CD4-positive, alpha-beta T cell treated with Interleukin-1 beta for 1 hour (primary cell): ENCODE measurements around the gene UQCC3.
"Not testable (repeated sequence)": the region's sequence is repeated elsewhere in the genome, so short reads cannot be mapped to it uniquely, and the experiment has no call there.

Experiments used
- DNase-seq, 2 donors: peaks; one replicate each; pipeline ENCODE4 v3.0.0-alpha.2; 2020 to 2022

The UQCC3 gene

DNA sequence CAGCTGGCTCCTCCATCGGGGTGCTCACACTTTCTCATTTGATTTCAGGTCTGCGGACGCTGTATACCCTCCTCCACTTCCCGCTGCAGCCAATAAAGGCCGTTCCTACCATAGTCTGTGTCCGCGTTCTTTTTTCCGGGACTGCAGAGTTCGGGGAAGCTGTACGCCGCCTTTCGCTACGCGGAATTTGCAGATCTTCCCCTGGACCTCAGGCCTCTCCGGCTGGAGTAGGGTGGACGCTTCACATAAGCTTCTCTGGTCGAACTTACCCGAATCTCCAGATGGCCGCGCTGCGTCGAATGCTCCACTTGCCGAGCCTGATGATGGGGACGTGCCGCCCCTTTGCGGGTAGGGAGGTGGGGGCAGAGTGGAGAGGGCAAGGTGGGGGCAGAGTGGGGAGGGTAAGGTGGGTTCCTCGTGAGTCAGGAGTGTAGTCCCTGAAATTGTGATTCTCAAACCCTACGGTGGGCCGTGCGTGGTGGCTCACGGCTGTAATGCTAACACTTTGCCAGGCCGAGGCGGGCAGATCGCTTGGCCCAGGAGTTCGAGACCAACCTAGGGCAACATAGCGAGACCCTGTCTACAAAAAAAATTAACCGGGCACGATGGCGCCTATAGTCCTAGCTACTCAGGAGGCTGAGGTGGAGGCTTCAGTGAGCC lies 5.7 kb upstream of the UQCC3 start:
- DNase-seq, result peak; percentile 65 to 69

GRCh38 chr11:62666259-62666926 lies 5.1 kb upstream of the UQCC3 start:
- no peak for DNase-seq

GRCh38 chr11:62667460-62667859 lies 4.0 kb upstream of the UQCC3 start:
- no peak for DNase-seq

- no peak for DNase-seq
Measured at GRCh38 chr11:62669420-62670161, 1.9 kb upstream of the UQCC3 start.

- DNase-seq, result no peak
Measured at GRCh38 chr11:62671236-62671607, 251 bp upstream of the UQCC3 start.

- DNase-seq, result no peak
Measured at GRCh38 chr11:62673196-62673525, 1.7 kb downstream of the UQCC3 start.

GRCh38 chr11:62675415-62675814 lies 3.9 kb downstream of the UQCC3 start:
- DNase-seq, result not testable (repeated sequence)

DNA sequence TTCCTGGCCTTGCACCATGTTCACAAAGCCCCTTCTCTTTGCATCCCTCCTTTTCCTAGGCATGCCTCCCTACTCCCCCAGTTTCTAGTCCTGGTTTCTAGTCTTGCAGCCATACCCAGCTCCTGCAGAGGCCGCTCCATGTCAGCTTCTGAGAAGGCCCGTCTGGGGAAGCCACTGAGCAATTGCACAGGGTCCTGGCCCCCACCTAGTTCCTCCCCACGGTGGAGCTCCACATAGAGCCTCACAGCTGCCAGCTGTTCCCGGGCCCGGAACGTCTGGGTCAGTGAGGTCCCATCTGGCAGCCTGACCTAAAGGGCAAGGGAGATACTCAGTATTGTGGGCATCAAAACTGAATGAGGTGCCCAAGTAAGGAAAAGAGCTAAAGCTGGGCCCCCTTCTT lies 5.2 kb downstream of the UQCC3 start:
- DNase-seq, result no peak

GRCh38 chr11:62677156-62677555 lies 5.7 kb downstream of the UQCC3 start:
- DNase-seq, result no peak

- DNase-seq, result no peak
Measured at GRCh38 chr11:62677714-62678113, 6.2 kb downstream of the UQCC3 start.

DNA sequence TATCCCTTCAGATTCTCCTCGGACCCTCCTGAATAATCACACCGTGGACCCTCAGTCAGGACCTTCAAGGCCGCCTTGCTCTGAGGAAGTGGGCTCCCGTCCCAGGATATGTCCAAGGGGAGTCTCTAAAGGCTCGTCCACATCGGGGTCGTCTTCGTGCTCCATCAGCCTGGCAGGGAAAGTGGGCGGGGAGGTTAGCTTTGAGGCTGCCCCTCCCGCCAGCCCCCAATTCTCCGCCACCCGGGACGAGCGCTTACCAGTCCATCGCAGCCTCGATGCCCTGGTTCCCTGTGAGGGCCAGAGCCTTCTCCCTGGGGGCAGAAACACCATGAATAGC lies 6.9 kb downstream of the UQCC3 start:
- no peak for DNase-seq

DNA sequence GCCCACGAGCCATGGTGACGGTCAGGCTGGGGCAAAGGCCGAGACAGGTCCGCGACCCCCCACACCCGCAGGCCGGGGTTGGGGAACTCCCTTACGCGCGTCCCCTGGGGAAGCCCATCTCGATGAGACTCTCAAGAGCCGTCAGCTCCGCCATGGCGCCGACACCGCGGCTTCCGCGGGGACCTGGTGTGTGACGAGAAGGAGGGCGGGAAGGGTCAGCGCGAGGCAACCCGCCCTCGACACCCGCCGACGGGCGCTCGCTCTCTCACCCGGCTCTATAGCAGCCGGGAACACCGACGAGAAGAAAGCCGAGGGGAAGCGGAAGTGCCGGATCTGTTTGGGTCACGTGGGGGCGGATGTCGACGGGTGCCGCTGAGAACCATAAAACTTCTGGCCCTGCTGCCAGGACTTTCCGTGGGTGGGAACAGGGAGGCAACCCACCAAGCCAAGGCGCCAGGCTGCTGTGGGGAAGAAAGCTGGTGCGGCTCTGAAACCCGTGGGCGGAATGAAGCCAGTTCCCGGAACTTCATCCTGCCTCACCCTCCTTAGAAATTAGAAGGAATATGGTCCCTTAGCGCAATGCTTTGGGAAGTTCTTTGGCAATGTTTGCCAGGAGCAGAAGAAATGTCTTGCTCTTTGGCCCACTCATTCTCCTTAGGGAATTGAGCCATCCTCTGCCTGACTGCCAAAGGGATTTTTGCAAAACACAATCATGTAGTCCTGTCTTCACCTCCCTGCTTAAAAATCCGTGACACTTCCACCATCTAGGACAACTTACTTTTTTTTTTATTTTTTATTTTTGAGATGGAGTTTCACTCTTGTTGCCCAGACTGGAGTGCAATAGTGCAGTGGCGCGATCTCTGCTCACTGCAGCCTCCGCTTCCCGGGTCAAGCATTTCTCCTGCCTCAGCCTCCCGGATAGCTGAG lies 7.6 kb downstream of the UQCC3 start, which contains the start of gene UBXN1:
Gene UBXN1, minus strand, starts transcription at position 304 of the 927 bp plus-strand sequence. Its CDS starts 150 bp downstream, at position 154.
- DNase-seq, result peak; percentile 85 to 87

DNA sequence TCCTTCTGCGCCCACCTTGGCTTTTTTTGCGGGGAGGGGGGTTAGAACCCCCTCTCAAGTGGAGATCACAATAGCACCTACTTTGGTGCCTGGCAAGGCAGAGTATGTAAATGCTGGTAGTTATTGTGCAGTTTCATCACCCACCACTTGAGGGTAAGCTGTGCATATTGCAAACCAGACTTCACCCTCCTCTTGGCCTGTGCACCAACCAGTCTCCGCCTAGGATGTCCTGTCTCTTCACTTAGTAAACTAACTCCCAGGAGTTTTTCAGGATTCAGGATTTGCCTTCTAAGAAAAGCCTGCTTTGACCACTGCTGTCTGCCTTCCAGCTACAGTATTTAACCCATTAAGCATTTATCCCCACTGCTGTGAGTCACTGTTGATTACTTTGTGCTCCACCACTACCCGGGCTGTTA lies 9.4 kb downstream of the UQCC3 start:
- peak; percentile 21 to 60 for DNase-seq

DNA sequence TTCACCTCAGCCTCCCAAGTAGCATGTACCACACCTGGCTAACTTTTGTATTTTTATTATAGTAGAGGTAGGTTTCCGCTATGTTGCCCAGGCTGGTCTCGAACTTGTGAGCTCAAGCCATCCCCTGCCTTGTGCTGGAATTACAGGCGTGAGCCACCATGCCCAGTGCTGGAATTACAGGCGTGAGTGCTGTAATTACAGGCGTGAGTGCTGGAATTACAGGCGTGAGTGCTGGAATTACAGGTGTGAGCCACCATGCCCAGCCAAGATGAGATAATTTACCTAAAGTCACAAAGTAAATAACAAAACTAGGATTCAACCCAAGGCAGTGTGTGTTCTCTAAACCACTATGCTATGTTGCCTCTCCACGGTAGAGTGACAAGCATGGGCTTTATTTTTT lies 11.0 kb downstream of the UQCC3 start:
- DNase-seq, result no peak

DNA sequence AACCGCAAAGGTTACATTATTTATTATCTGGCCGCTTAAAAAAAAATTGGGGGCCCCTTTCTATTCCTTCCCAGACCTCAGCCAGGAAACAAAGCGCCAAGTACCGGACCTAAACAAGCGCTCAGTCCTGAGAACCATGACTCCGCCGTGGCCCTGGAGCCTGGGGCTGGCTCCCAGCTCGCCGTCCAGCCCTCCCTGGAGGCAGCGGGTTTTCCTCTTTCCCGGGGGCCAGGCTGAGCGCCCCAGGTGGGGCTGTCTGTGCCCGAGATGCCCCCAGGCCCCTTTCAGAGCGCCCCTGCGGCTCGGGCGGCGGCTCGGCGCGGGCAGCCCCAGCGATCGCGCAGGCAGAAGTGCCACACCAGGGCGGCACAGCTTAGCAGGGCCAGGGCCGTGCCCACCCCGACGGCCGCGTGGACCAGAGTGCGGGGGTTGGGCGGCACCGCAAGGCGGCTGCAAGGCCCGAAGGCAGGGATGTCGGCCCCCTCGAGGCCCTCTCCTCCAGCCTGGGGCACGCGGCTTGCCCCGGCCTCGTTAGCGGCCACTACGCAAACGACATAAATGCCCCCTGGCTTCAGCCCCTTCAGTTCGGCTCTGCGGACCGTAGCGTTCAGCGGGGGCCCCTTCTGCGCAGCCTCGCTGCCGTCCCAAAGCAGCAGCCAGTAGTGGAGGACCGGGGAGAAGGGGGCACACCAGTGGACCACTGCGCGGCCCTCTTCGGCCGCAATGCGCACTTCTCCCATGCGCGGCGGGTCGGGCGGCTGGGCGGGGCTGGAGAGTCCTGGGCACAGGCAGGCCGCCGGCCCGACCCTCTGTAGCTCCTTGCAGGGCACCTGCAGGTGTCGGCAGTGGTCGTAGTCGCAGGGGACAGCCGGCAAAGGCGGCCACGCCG lies 16.3 kb downstream of the UQCC3 start:
- no peak for DNase-seq

GRCh38 chr11:62688491-62688890 lies 17.0 kb downstream of the UQCC3 start:
- DNase-seq, result no peak

GRCh38 chr11:62689421-62690183 lies 18.1 kb downstream of the UQCC3 start, which contains the start of gene LRRN4CL:
Gene LRRN4CL, minus strand, starts transcription at chr11:62689530. Its CDS starts 1,022 bp downstream, at chr11:62688508.
- DNase-seq, result no peak

GRCh38 chr11:62693624-62694023 lies 22.2 kb downstream of the UQCC3 start:
- DNase-seq, result not testable (repeated sequence)

- peak; percentile 78 to 83 for DNase-seq
Measured at GRCh38 chr11:62694455-62695167, 23.1 kb downstream of the UQCC3 start.

GRCh38 chr11:62702246-62702645 lies 30.8 kb downstream of the UQCC3 start:
- peak in 1 of 2 donors; percentile 36 for DNase-seq
